ENCODE data around the gene VWA7.

DNA sequence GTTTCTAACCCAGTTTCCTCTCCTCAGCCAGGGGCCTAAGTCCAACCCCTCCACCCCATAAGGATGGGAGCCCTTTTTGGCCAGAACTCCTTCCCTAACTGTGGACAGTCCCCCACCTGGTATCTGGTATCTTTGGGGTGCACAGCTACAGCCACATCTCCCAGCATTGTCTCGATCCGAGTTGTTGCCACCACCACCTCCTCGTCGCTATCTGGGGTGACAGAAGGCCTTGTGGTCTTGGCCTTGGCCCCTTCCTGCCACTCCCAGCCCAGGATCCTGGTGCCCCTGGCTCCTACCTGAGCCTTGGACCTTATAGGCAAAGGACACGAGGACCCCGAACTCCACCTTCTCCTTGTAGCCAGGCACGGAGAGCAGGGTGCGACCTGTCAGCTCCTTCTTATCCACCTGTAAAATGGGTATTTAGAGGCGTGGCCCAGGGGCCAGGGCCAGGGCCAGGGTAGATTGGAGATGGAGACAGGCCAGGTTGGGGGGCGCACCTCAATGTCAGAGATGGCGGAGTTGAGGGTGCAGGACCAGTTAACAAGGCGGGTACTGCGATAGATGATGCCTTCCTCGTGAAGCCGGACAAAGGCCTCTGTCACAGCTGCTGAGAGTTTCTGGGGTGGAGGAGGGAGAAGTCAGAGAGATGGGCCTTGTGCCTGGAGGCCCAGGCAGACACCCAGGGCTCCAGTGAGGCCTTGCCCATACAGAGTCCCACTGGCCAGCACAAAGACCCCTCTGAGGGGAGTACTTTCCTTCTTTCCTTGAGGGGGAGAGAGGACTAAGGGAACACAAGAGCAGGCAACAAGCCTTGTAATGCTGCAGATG, 7.2 kb upstream of the VWA7 start:
- TF ChIP-seq ZNF274 (IDR thresholded peaks at IDR 0.05; ENCODE audit: low read depth, low read length), result no peak
- no peak for TF ChIP-seq YY1 (IDR thresholded peaks at IDR 0.05; ENCODE audit: insufficient read depth, insufficient read length)
